Suprapubic skin (tissue), 4 donors: ENCODE results near the gene ZFYVE26. TPM values are rescaled to one million over a fixed set of nuclear protein-coding genes. Genes with fewer than 3 reads are reported as not detected.

Experiments used
- DNase-seq, 2 donors: peaks; one replicate each; pipeline ENCODE4 v3.0.0-alpha.2; 2019; ENCODE audit warnings: low spot score in 2 of 2
- H3K27ac ChIP-seq: fragments of 200-600 bp; sonication (generic); one replicate; pipeline ENCODE4 v1.5.1; 2019
- H3K27me3 ChIP-seq: fragments of 200-600 bp; sonication (generic); one replicate; pipeline ENCODE4 v1.5.1; 2019
- H3K36me3 ChIP-seq: fragments of 200-600 bp; sonication (generic); one replicate; pipeline ENCODE4 v1.5.1; 2019
- H3K4me1 ChIP-seq: fragments of 200-600 bp; sonication (generic); one replicate; pipeline ENCODE4 v1.5.1; 2019
- H3K4me3 ChIP-seq: fragments of 200-600 bp; sonication (generic); one replicate; pipeline ENCODE4 v1.5.1; 2019; ENCODE audit warnings: mild to moderate bottlenecking
- H3K9me3 ChIP-seq: fragments of 200-600 bp; sonication (generic); one replicate; pipeline ENCODE4 v1.5.1; 2019
- EP300 ChIP-seq: sonication (generic); formaldehyde crosslinking; IDR thresholded peaks from one replicate; pipeline ENCODE4 v1.6.1; 2017; ENCODE audit warnings: antibody characterized with exemption
- POLR2A ChIP-seq, 2 donors: fragments of 450-650 bp; IDR thresholded peaks; one replicate each; pipeline ENCODE4 v1.6.1; 2017; ENCODE audit warnings: antibody characterized with exemption in 2 of 2, mild to moderate bottlenecking in 2 of 2, moderate library complexity in 2 of 2
- POLR2AphosphoS5 ChIP-seq, 3 donors: sonication (generic); formaldehyde crosslinking; IDR thresholded peaks; one replicate each; pipeline ENCODE4 v1.6.1; 2017; ENCODE audit warnings: antibody characterized with exemption in 3 of 3
- WGBS: methylation state at CpG from one replicate; pipeline ENCODE4 v1.1.5; 2018; 5-methylcytosine and 5-hydroxymethylcytosine counted together
- total RNA-seq, 4 donors: library from RNA; depleted of rRNA; stranded (reverse); fragments of >200 nt; gene quantifications; one replicate each; pipeline ENCODE4 v1.1.0, GENCODE V29; 2016
- TF ChIP-seq, protein P1 (sequence below), 2 donors: fragments of 200-600 bp in 1 of 2; fragments of 450-650 bp in 1 of 2; sonication (generic) in 1 of 2; IDR thresholded peaks; one replicate each; pipeline ENCODE4 v1.5.1; 2016 to 2019; ENCODE audit warnings: antibody characterized with exemption in 2 of 2, mild to moderate bottlenecking in 1 of 2, moderate library complexity in 1 of 2

The ZFYVE26 gene
- total RNA-seq, 4 donors from 2014 or later, result 20.9 to 81.6 (median 40.9) TPM

GRCh38 chr14:67853715-67854114, 37.3 kb upstream of the ZFYVE26 start:
- H3K4me3 ChIP-seq, result no peak overlapping the region
- H3K9me3 ChIP-seq, result no peaks in the 10 kb centered on the region
- H3K27me3 ChIP-seq, result no peaks in the 10 kb centered on the region
- TF ChIP-seq EP300, result no peak
- no peak for TF ChIP-seq POLR2AphosphoS5 (IDR thresholded peaks at IDR 0.05)
- no peak for TF ChIP-seq POLR2A (IDR thresholded peaks at IDR 0.05)
- TF ChIP-seq, protein P1, sequence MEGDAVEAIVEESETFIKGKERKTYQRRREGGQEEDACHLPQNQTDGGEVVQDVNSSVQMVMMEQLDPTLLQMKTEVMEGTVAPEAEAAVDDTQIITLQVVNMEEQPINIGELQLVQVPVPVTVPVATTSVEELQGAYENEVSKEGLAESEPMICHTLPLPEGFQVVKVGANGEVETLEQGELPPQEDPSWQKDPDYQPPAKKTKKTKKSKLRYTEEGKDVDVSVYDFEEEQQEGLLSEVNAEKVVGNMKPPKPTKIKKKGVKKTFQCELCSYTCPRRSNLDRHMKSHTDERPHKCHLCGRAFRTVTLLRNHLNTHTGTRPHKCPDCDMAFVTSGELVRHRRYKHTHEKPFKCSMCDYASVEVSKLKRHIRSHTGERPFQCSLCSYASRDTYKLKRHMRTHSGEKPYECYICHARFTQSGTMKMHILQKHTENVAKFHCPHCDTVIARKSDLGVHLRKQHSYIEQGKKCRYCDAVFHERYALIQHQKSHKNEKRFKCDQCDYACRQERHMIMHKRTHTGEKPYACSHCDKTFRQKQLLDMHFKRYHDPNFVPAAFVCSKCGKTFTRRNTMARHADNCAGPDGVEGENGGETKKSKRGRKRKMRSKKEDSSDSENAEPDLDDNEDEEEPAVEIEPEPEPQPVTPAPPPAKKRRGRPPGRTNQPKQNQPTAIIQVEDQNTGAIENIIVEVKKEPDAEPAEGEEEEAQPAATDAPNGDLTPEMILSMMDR (IDR thresholded peaks at IDR 0.05), result no peak
- H3K4me1 ChIP-seq, result no peaks in the 10 kb centered on the region
- DNase-seq, result no peak
- no peaks in the 10 kb centered on the region for H3K36me3 ChIP-seq
- no peak overlapping the region for H3K27ac ChIP-seq
- WGBS, result 82% methylated on average over 3 of the region's 3 CpGs

DNA sequence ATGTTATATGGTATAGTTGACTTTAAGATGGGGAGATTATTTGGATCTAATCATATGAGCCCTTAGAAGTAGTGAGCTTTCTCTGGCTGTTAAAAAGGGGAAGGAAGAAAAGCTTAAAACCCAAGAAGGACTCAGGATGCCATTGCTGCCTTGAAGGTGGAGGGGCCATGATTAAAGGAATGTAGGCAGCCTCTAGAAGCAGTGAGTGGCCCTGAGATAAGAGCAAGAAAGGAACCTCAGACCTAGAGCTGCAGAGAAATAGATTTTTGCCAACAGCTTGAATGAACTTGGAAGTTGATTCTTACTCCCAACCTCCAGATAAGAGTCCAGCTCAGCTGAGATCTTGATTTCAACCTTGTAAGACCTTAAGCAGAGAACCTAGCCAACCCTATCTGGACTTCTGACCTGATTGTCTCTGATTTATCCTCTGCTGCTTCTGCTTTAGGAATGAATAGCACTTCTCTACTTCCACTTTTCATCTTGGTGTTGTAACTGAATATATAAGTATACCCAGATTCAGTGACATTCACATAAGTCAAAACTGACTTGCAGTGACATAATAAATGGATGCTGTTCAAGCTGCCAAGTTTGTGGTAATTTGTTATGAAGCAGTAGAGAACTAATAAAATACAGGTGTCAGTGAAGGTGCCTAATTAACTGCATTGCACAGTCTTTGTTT, 36.7 kb upstream of the ZFYVE26 start:
- H3K9me3 ChIP-seq, result no peaks in the 10 kb centered on the region
- no peak overlapping the region for H3K27ac ChIP-seq
- TF ChIP-seq POLR2AphosphoS5 (IDR thresholded peaks at IDR 0.05) (no peak), EP300 (no peak), POLR2A (IDR thresholded peaks at IDR 0.05) (no peak)
- no peak for DNase-seq
- no peak overlapping the region for H3K4me3 ChIP-seq
- H3K27me3 ChIP-seq, result no peaks in the 10 kb centered on the region
- H3K36me3 ChIP-seq, result no peaks in the 10 kb centered on the region
- H3K4me1 ChIP-seq, result no peaks in the 10 kb centered on the region

DNA sequence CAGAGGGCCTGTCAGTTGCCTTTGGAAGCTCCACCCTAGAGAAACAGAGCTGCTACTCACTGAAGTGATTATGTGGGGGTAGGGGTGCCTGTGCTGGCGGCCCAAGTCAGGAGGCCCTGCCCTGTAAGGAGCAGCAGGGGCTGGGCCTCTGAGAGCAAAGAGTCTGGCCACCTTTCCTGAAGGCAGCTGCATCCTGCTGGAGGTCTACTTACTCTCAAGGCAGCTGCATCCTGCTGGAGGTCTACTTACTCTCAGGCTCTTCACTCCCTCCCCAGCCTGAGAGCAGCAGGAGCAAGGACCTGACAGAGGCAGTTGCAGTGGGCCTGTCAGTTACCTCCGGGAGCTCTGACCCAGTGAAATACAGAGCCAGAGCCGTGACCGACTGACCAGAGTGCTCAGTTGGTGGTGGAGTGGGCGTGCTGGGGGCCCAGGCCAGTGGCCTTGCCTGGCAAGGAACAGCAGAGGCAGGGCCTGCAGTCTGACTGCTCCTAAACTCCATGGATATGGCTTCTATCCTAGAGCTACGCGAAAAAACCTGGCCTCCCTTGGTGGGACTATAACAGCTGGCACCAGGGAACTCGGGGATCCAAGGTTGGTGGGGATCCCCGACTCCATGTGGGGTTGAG, 35.5 kb upstream of the ZFYVE26 start:
- Histone ChIP-seq H3K9me3 (no peaks in the 10 kb centered on the region), H3K36me3 (no peaks in the 10 kb centered on the region), H3K4me3 (no peak overlapping the region), H3K4me1 (no peaks in the 10 kb centered on the region), H3K27me3 (no peaks in the 10 kb centered on the region), H3K27ac (no peak overlapping the region)
- 96% methylated on average over 7 of the region's 9 CpGs for WGBS
- TF ChIP-seq POLR2A (IDR thresholded peaks at IDR 0.05) (no peak), POLR2AphosphoS5 (IDR thresholded peaks at IDR 0.05) (no peak), EP300 (no peak)
- TF ChIP-seq, protein P1 (IDR thresholded peaks at IDR 0.05), result no peak
- DNase-seq, result no peak

DNA sequence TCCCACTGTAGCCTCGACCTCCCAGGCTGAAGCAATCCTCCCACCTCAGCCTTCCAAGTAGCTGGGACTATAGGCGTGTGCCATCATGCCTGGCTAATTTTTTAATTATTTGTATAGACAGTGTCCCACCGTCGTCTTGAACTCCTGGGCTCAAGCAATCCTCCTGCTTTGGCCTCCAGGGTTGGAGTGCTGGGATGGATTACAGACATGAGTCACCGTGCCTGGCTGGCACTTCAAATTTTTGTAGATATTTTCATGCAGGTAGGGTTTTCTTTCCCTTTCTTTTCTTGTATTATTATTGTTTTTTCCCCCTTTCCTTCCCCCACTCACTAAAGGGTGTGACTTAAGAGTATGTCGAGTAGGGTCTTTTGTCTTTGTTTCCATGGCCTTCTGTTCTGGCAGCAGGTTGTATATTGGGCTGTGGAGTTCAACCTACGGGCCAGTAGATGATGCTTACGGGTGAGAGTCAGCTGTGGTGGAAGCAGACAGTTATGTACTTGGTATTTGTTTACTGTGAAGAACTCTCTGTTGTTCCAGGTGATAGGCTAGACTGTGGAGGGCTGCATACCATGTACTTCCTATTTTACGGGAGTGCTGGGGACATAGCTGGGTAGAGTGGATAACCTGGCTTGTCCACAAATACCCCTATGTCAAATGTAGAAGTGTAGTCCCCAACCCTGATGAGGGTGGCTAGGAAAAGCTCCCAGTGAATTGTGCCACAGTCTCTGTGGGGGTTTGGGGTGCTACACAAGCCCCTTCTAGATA, 33.9 kb upstream of the ZFYVE26 start:
- Histone ChIP-seq H3K27ac (no peak overlapping the region), H3K9me3 (peaks cover 4% of the 10 kb centered on the region), H3K36me3 (no peaks in the 10 kb centered on the region), H3K4me3 (no peak overlapping the region), H3K4me1 (no peaks in the 10 kb centered on the region), H3K27me3 (no peaks in the 10 kb centered on the region)
- no peak for TF ChIP-seq POLR2AphosphoS5 (IDR thresholded peaks at IDR 0.05)
- TF ChIP-seq, protein P1 (IDR thresholded peaks at IDR 0.05), result no peak
- TF ChIP-seq POLR2A (IDR thresholded peaks at IDR 0.05), result no peak
- no peak for TF ChIP-seq EP300
- WGBS, result 94% methylated on average over 9 of the region's 9 CpGs
- DNase-seq, result no peak

GRCh38 chr14:67846029-67846610, 29.7 kb upstream of the ZFYVE26 start:
- WGBS, result 98% methylated on average over 15 of the region's 17 CpGs
- no peaks in the 10 kb centered on the region for H3K36me3 ChIP-seq
- H3K4me1 ChIP-seq, result no peaks in the 10 kb centered on the region
- no peak overlapping the region for H3K27ac ChIP-seq
- peaks cover 4% of the 10 kb centered on the region for H3K9me3 ChIP-seq
- DNase-seq, result no peak
- TF ChIP-seq, protein P1 (IDR thresholded peaks at IDR 0.05), result no peak
- no peak for TF ChIP-seq POLR2A (IDR thresholded peaks at IDR 0.05)
- no peak for TF ChIP-seq EP300
- no peak for TF ChIP-seq POLR2AphosphoS5 (IDR thresholded peaks at IDR 0.05)
- H3K4me3 ChIP-seq, result no peak overlapping the region
- H3K27me3 ChIP-seq, result no peaks in the 10 kb centered on the region
